ENCODE results near the gene PUS10. TPM values are rescaled to one million over a fixed set of nuclear protein-coding genes. Genes with fewer than 3 reads are reported as not detected.

PUS10 gene
- total and polyA plus RNA-seq, 2 experiments from 2014 or later, result 2.2 to 2.5 TPM

DNA sequence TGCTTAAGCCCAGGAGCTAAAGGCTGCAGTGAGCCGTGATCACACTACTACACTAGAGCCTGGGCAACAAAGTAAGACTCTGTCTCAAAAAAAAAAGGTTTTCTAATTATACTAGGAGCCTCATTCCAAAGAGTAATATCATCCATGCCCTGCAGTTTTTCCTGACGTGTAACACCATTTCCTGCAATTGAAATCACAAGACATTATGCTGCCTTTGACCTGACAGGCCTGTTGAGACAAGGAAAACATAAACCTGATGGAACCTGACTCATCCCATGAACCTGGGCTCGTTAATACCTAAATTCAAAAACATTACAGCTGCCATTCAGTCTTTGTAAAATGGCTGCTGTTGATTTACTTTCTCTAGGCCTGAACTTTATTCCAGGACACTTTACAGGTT, 59.3 kb downstream of the PUS10 start:
- no peak overlapping the region for H2AFZ ChIP-seq
- no peaks in the 10 kb centered on the region for H3F3A ChIP-seq (replicated peaks; ENCODE audit: low read depth)
- DNase-seq (ENCODE audit: low spot score) (no peak), ATAC-seq (no peak)
- no peak overlapping the region for H3K4me3 ChIP-seq
- H4K20me1 ChIP-seq (replicated peaks; ENCODE audit: insufficient read depth), result no peaks in the 10 kb centered on the region
- no peak overlapping the region for H3K4me3 Mint-ChIP-seq
- H3K4me1 Mint-ChIP-seq, result no peaks in the 10 kb centered on the region
- no peak overlapping the region for H3K27ac ChIP-seq (ENCODE audit: low read depth)
- H3K9me2 ChIP-seq (ENCODE audit: insufficient read depth), result no peaks in the 10 kb centered on the region
- no peaks in the 10 kb centered on the region for H3K36me3 ChIP-seq (ENCODE audit: insufficient read depth)
- no peaks in the 10 kb centered on the region for H3K27me3 Mint-ChIP-seq (ENCODE audit: insufficient read depth, low read depth, poor library complexity)
- no peak for TF ChIP-seq CTCF (conservative IDR thresholded peaks at IDR 0.05; ENCODE audit: low read depth in 2 of 2)
- TF ChIP-seq REST (IDR thresholded peaks at IDR 0.05; ENCODE audit: unreplicated experiment), result no peak
- TF ChIP-seq, protein P1, sequence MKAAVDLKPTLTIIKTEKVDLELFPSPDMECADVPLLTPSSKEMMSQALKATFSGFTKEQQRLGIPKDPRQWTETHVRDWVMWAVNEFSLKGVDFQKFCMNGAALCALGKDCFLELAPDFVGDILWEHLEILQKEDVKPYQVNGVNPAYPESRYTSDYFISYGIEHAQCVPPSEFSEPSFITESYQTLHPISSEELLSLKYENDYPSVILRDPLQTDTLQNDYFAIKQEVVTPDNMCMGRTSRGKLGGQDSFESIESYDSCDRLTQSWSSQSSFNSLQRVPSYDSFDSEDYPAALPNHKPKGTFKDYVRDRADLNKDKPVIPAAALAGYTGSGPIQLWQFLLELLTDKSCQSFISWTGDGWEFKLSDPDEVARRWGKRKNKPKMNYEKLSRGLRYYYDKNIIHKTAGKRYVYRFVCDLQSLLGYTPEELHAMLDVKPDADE (IDR thresholded peaks at IDR 0.05), result no peak
- TF ChIP-seq NANOG (IDR thresholded peaks at IDR 0.05; ENCODE audit: borderline replicate concordance), result no peak
- H3K36me3 Mint-ChIP-seq (ENCODE audit: low read depth), result no peaks in the 10 kb centered on the region
- H3K9me3 Mint-ChIP-seq, result no peaks in the 10 kb centered on the region
- H3K27me3 ChIP-seq (ENCODE audit: insufficient read depth), result no peaks in the 10 kb centered on the region
- no peaks in the 10 kb centered on the region for H3K4me1 ChIP-seq (ENCODE audit: insufficient read depth)
- no peaks in the 10 kb centered on the region for H3K79me2 ChIP-seq (replicated peaks; ENCODE audit: insufficient read depth)
- no peak overlapping the region for H3K4me2 ChIP-seq
- no peak overlapping the region for H3K27ac Mint-ChIP-seq

DNA sequence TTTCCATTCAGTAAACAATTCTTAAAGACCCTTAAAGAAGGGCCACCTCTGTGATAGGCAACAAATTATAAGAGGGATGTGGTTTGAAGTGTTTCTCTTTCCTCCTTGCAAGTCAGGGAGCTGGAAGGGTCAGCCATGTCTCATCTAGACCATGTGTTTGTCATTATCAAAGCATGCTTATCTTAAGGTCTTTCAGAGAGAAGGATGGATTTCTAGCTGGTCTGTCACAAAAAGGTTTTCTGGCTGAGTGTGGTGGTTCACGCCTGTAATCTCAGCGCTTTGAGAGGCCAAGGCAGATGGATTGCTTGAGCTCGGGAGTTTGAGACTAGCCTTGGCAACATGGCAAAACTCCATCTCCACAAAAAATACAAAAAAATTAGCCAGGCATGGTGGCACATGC, 59.7 kb downstream of the PUS10 start:
- no peak overlapping the region for H3K4me3 Mint-ChIP-seq
- ATAC-seq (no peak), DNase-seq (ENCODE audit: low spot score) (no peak)
- H3K36me3 ChIP-seq (ENCODE audit: insufficient read depth), result no peaks in the 10 kb centered on the region
- no peaks in the 10 kb centered on the region for H3K9me2 ChIP-seq (ENCODE audit: insufficient read depth)
- H3K4me1 ChIP-seq (ENCODE audit: insufficient read depth), result no peaks in the 10 kb centered on the region
- no peaks in the 10 kb centered on the region for H3K27me3 Mint-ChIP-seq (ENCODE audit: insufficient read depth, low read depth, poor library complexity)
- H4K20me1 ChIP-seq (replicated peaks; ENCODE audit: insufficient read depth), result no peaks in the 10 kb centered on the region
- no peak overlapping the region for H3K4me3 ChIP-seq
- no peaks in the 10 kb centered on the region for H3K27me3 ChIP-seq (ENCODE audit: insufficient read depth)
- H3K9me3 Mint-ChIP-seq, result no peaks in the 10 kb centered on the region
- no peaks in the 10 kb centered on the region for H3K4me1 Mint-ChIP-seq
- no peaks in the 10 kb centered on the region for H3K79me2 ChIP-seq (replicated peaks; ENCODE audit: insufficient read depth)
- H3K27ac Mint-ChIP-seq, result no peak overlapping the region
- H3K36me3 Mint-ChIP-seq (ENCODE audit: low read depth), result no peaks in the 10 kb centered on the region
- TF ChIP-seq EZH2 (IDR thresholded peaks at IDR 0.05; ENCODE audit: low read depth, unreplicated experiment), result no peak
- TF ChIP-seq NANOG (IDR thresholded peaks at IDR 0.05; ENCODE audit: borderline replicate concordance), result no peak
- TF ChIP-seq CTCF (conservative IDR thresholded peaks at IDR 0.05; ENCODE audit: low read depth in 2 of 2), result no peak
- TF ChIP-seq, protein P1 (IDR thresholded peaks at IDR 0.05), result no peak
- no peak for TF ChIP-seq JUNB (IDR thresholded peaks at IDR 0.05; ENCODE audit: unreplicated experiment)
- no peak overlapping the region for H3K27ac ChIP-seq (ENCODE audit: low read depth)
- no peak overlapping the region for H2AFZ ChIP-seq
- no peaks in the 10 kb centered on the region for H3F3A ChIP-seq (replicated peaks; ENCODE audit: low read depth)
- no peak overlapping the region for H3K4me2 ChIP-seq
